Measurements from ENCODE around the gene ACKR2.
"Not testable (repeated sequence)": the region's sequence is repeated elsewhere in the genome, so short reads cannot be mapped to it uniquely, and the experiment has no call there.

The ACKR2 gene

GRCh38 chr3:42804831-42805132 lies 4.5 kb upstream of the ACKR2 start:
- peaks cover 16% of the 10 kb centered on the region for H3K79me2 ChIP-seq (ENCODE audit: control insufficient read depth, insufficient read depth, low read length, poor library complexity)
- no peak for DNase-seq
- H2AFZ ChIP-seq (ENCODE audit: insufficient read depth, low read length, poor library complexity) = peak overlapping the region; percentile 84
- H3K9ac ChIP-seq (ENCODE audit: low read length) = peak overlapping the region; percentile 74
- peaks cover 15% of the 10 kb centered on the region for H3K79me1 ChIP-seq (ENCODE audit: low read length)
- peak overlapping the region; percentile 88 for H4K8ac ChIP-seq (ENCODE audit: low read depth, low read length)
- peak overlapping the region; percentile 19 for H3K4ac ChIP-seq (ENCODE audit: low read depth, low read length)
- H2BK5ac ChIP-seq (ENCODE audit: low read depth, low read length, poor library complexity) = peak overlapping the region; percentile 70
- H3K18ac ChIP-seq (ENCODE audit: low read length) = peak overlapping the region; percentile 91
- peaks cover 6 to 11% of the 10 kb centered on the region in 2 experiments for H3K4me1 ChIP-seq (ENCODE audit: control insufficient read depth in 1 of 2, insufficient read depth in 2 of 2, low read length in 2 of 2)
- H3K36me3 ChIP-seq (ENCODE audit: control insufficient read depth in 1 of 2, insufficient read depth in 2 of 2, low read length in 2 of 2) = peaks cover 3% of the 10 kb centered on the region in 2 experiments
- peak overlapping the region; percentile 62 for H2BK120ac ChIP-seq (ENCODE audit: insufficient read depth, low read length, poor library complexity)
- peak overlapping the region; percentile 87 for H3K14ac ChIP-seq (ENCODE audit: low read length)
- H4K91ac ChIP-seq (ENCODE audit: low read depth, low read length) = peak overlapping the region; percentile 74
- H3K9me3 ChIP-seq (ENCODE audit: insufficient read depth, low read depth, low read length) = no peaks in the 10 kb centered on the region
- WGBS (ENCODE audit: extremely low coverage, insufficient coverage, insufficient read length) = no CpG with 5 or more reads among the region's 13 CpGs
- peak overlapping the region; percentile 62 for H3K4me2 ChIP-seq (ENCODE audit: low read length)
- no peaks in the 10 kb centered on the region for H3K27me3 ChIP-seq (ENCODE audit: insufficient read depth, low read length)
- no peak overlapping the region for H3K23ac ChIP-seq (ENCODE audit: low read length)
- H3K4me3 ChIP-seq (ENCODE audit: low read depth, low read length) = peak overlapping the region; percentile 78
- H2AK5ac ChIP-seq (ENCODE audit: low read length) = peak overlapping the region; percentile 27
- H4K12ac ChIP-seq (ENCODE audit: low read depth, low read length) = peak overlapping the region; percentile 71
- peak overlapping the region; percentile 57 for H3K27ac ChIP-seq (ENCODE audit: low read depth, low read length)
- H2BK12ac ChIP-seq (ENCODE audit: low read length) = peak overlapping the region; percentile 25

GRCh38 chr3:42805141-42805821 lies 4.0 kb upstream of the ACKR2 start:
- Histone ChIP-seq H4K91ac (ENCODE audit: low read depth, low read length) (no peak overlapping the region), H3K18ac (ENCODE audit: low read length) (no peak overlapping the region)
- no CpG with 5 or more reads among the region's 23 CpGs for WGBS (ENCODE audit: extremely low coverage, insufficient coverage, insufficient read length)

GRCh38 chr3:42807929-42808328 lies 1.3 kb upstream of the ACKR2 start:
- Histone ChIP-seq H3K23ac (ENCODE audit: low read length) (no peak overlapping the region), H4K12ac (ENCODE audit: low read depth, low read length) (no peak overlapping the region), H3K14ac (ENCODE audit: low read length) (no peak overlapping the region), H3K79me2 (ENCODE audit: control insufficient read depth, insufficient read depth, low read length, poor library complexity) (peaks cover 16% of the 10 kb centered on the region), H3K9ac (ENCODE audit: low read length) (no peak overlapping the region), H2BK120ac (ENCODE audit: insufficient read depth, low read length, poor library complexity) (no peak overlapping the region), H3K36me3 (ENCODE audit: control insufficient read depth in 1 of 2, insufficient read depth in 2 of 2, low read length in 2 of 2) (no peaks in the 10 kb centered on the region), H3K4ac (ENCODE audit: low read depth, low read length) (no peak overlapping the region), H4K8ac (ENCODE audit: low read depth, low read length) (no peak overlapping the region), H3K18ac (ENCODE audit: low read length) (no peak overlapping the region), H3K27me3 (ENCODE audit: insufficient read depth, low read length) (no peaks in the 10 kb centered on the region), H2BK5ac (ENCODE audit: low read depth, low read length, poor library complexity) (no peak overlapping the region), H3K9me3 (ENCODE audit: insufficient read depth, low read depth, low read length) (no peaks in the 10 kb centered on the region), H3K4me1 (ENCODE audit: control insufficient read depth in 1 of 2, insufficient read depth in 2 of 2, low read length in 2 of 2) (peaks cover 13 to 18% of the 10 kb centered on the region in 2 experiments), H3K79me1 (ENCODE audit: low read length) (peaks cover 26% of the 10 kb centered on the region), H4K91ac (ENCODE audit: low read depth, low read length) (no peak overlapping the region), H3K4me2 (ENCODE audit: low read length) (no peak overlapping the region), H2AK5ac (ENCODE audit: low read length) (no peak overlapping the region), H3K27ac (ENCODE audit: low read depth, low read length) (no peak overlapping the region), H3K4me3 (ENCODE audit: low read depth, low read length) (no peak overlapping the region), H2AFZ (ENCODE audit: insufficient read depth, low read length, poor library complexity) (no peak overlapping the region), H2BK12ac (ENCODE audit: low read length) (no peak overlapping the region)
- DNase-seq = peak; percentile 78 to 92
- no CpG with 5 or more reads among the region's 4 CpGs for WGBS (ENCODE audit: extremely low coverage, insufficient coverage, insufficient read length)

More at GRCh38 chr3:42805141-42805821, 4.0 kb upstream of the ACKR2 start:
- H2BK5ac ChIP-seq (ENCODE audit: low read depth, low read length, poor library complexity) = peak overlapping the region; percentile 27
- no peaks in the 10 kb centered on the region for H3K36me3 ChIP-seq (ENCODE audit: control insufficient read depth in 1 of 2, insufficient read depth in 2 of 2, low read length in 2 of 2)
- H3K9me3 ChIP-seq (ENCODE audit: insufficient read depth, low read depth, low read length) = no peaks in the 10 kb centered on the region
- H2BK12ac ChIP-seq (ENCODE audit: low read length) = peak overlapping the region; percentile 37
- peaks cover 6 to 11% of the 10 kb centered on the region in 2 experiments for H3K4me1 ChIP-seq (ENCODE audit: control insufficient read depth in 1 of 2, insufficient read depth in 2 of 2, low read length in 2 of 2)
- H2AFZ ChIP-seq (ENCODE audit: insufficient read depth, low read length, poor library complexity) = peak overlapping the region; percentile 43
- H3K4me3 ChIP-seq (ENCODE audit: low read depth, low read length) = no peak overlapping the region
- H2BK120ac ChIP-seq (ENCODE audit: insufficient read depth, low read length, poor library complexity) = peak overlapping the region; percentile 3
- H2AK5ac ChIP-seq (ENCODE audit: low read length) = no peak overlapping the region
- DNase-seq = peak; percentile 49 to 63
- H3K27me3 ChIP-seq (ENCODE audit: insufficient read depth, low read length) = no peaks in the 10 kb centered on the region
- H4K8ac ChIP-seq (ENCODE audit: low read depth, low read length) = peak overlapping the region; percentile 42
- peaks cover 16% of the 10 kb centered on the region for H3K79me2 ChIP-seq (ENCODE audit: control insufficient read depth, insufficient read depth, low read length, poor library complexity)
- H3K14ac ChIP-seq (ENCODE audit: low read length) = no peak overlapping the region
- H3K79me1 ChIP-seq (ENCODE audit: low read length) = peaks cover 15% of the 10 kb centered on the region
- H4K12ac ChIP-seq (ENCODE audit: low read depth, low read length) = no peak overlapping the region
- H3K27ac ChIP-seq (ENCODE audit: low read depth, low read length) = no peak overlapping the region
- H3K4me2 ChIP-seq (ENCODE audit: low read length) = peak overlapping the region; percentile 62
- H3K23ac ChIP-seq (ENCODE audit: low read length) = no peak overlapping the region
- no peak overlapping the region for H3K4ac ChIP-seq (ENCODE audit: low read depth, low read length)
- no peak overlapping the region for H3K9ac ChIP-seq (ENCODE audit: low read length)

- not testable (repeated sequence) for H3K9me3 ChIP-seq (ENCODE audit: insufficient read depth, low read depth, low read length); H3K4me2 ChIP-seq (ENCODE audit: low read length); H3K79me2 ChIP-seq (ENCODE audit: control insufficient read depth, insufficient read depth, low read length, poor library complexity); H3K4ac ChIP-seq (ENCODE audit: low read depth, low read length); H3K36me3 ChIP-seq (ENCODE audit: control insufficient read depth in 1 of 2, insufficient read depth in 2 of 2, low read length in 2 of 2); H3K23ac ChIP-seq (ENCODE audit: low read length); H3K27me3 ChIP-seq (ENCODE audit: insufficient read depth, low read length); H3K4me3 ChIP-seq (ENCODE audit: low read depth, low read length); H3K9ac ChIP-seq (ENCODE audit: low read length)
- Histone ChIP-seq H3K18ac (ENCODE audit: low read length) (peak overlapping the region; percentile 73), H2BK12ac (ENCODE audit: low read length) (peak overlapping the region; percentile 75), H3K79me1 (ENCODE audit: low read length) (peaks cover 13% of the 10 kb centered on the region), H2AFZ (ENCODE audit: insufficient read depth, low read length, poor library complexity) (peak overlapping the region; percentile 17), H3K4me1 (ENCODE audit: control insufficient read depth in 1 of 2, insufficient read depth in 2 of 2, low read length in 2 of 2) (peaks cover 7 to 16% of the 10 kb centered on the region in 2 experiments), H4K91ac (ENCODE audit: low read depth, low read length) (peak overlapping the region; percentile 74), H2BK120ac (ENCODE audit: insufficient read depth, low read length, poor library complexity) (peak overlapping the region; percentile 91), H4K8ac (ENCODE audit: low read depth, low read length) (peak overlapping the region; percentile 61), H4K12ac (ENCODE audit: low read depth, low read length) (peak overlapping the region; percentile 16), H2BK5ac (ENCODE audit: low read depth, low read length, poor library complexity) (peak overlapping the region; percentile 96), H2AK5ac (ENCODE audit: low read length) (peak overlapping the region; percentile 82), H3K27ac (ENCODE audit: low read depth, low read length) (peak overlapping the region; percentile 97), H3K14ac (ENCODE audit: low read length) (peak overlapping the region; percentile 91)
- peak; percentile 87 to 88 for DNase-seq
- no CpG with 5 or more reads among the region's 10 CpGs for WGBS (ENCODE audit: extremely low coverage, insufficient coverage, insufficient read length)
Observed at GRCh38 chr3:42810706-42811105, 1.5 kb downstream of the ACKR2 start.
